GM12864 (cell line): ENCODE results near the gene COA1.

Experiments
- DNase-seq: peaks from one replicate; pipeline ENCODE4 v3.0.0-alpha.2; 2011; ENCODE audit warnings: low read depth
- H3K4me3 ChIP-seq: 2 replicates; pipeline ENCODE4 v1.5.1; 2011; ENCODE audit warnings: mild to moderate bottlenecking, low read depth, low read length, control low read depth
- TF ChIP-seq, protein P1 (sequence below): IDR thresholded peaks from 2 replicates; pipeline ENCODE4 v1.5.1; 2011; ENCODE audit warnings: low read depth, mild to moderate bottlenecking, moderate library complexity, low read length, control low read depth, inconsistent platforms; ENCODE audit errors: missing control alignments

The COA1 gene

DNA sequence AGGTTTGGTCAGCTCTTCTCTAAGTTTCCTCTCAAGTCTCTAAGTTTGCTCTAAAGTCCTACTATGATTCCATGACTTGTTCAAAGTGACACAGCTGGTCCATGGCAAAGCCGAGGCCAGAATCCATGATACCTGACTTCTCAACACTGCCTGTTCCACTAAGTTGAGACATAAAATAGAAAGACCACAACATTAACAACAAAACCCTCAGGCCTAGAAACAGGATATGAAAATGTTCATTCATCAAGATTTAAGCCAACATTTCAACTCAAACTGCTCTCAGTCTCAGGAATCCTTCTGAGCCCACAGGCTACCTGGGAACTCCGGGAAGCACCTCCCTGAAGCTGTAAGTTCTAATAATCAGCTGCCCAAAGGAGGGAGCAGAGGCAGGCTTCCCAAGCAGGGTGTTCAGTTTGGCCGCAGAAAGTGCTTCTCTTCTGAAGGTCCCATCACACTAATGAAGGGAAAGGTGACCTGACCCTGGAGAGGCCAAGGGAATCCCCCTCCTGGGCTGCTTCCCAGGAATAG, 83.6 kb downstream of the COA1 start:
- H3K4me3 ChIP-seq: no peak overlapping the region
- DNase-seq: no peak
- TF ChIP-seq, protein P1, sequence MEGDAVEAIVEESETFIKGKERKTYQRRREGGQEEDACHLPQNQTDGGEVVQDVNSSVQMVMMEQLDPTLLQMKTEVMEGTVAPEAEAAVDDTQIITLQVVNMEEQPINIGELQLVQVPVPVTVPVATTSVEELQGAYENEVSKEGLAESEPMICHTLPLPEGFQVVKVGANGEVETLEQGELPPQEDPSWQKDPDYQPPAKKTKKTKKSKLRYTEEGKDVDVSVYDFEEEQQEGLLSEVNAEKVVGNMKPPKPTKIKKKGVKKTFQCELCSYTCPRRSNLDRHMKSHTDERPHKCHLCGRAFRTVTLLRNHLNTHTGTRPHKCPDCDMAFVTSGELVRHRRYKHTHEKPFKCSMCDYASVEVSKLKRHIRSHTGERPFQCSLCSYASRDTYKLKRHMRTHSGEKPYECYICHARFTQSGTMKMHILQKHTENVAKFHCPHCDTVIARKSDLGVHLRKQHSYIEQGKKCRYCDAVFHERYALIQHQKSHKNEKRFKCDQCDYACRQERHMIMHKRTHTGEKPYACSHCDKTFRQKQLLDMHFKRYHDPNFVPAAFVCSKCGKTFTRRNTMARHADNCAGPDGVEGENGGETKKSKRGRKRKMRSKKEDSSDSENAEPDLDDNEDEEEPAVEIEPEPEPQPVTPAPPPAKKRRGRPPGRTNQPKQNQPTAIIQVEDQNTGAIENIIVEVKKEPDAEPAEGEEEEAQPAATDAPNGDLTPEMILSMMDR: no peak

DNA sequence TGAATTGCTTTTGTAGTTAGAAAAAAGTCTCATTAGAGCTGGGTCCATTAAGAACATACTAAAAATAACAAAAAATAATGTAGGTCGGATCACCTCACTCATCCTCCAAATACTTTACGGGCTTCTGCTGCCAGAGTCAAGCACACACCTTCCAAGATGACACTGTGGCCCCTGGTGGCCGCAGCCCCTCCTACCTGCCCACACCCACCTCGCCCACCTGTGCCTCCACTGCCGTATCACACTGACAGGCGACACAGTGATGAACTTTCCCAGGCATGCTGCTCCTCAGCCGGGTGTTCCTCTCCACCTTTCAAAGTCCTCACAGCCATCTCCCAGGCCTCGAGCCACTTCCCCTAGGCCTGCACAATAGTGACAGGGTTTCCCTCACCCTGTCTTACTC, 85.5 kb downstream of the COA1 start:
- TF ChIP-seq, protein P1: no peak
- no peak for DNase-seq
- no peak overlapping the region for H3K4me3 ChIP-seq

DNA sequence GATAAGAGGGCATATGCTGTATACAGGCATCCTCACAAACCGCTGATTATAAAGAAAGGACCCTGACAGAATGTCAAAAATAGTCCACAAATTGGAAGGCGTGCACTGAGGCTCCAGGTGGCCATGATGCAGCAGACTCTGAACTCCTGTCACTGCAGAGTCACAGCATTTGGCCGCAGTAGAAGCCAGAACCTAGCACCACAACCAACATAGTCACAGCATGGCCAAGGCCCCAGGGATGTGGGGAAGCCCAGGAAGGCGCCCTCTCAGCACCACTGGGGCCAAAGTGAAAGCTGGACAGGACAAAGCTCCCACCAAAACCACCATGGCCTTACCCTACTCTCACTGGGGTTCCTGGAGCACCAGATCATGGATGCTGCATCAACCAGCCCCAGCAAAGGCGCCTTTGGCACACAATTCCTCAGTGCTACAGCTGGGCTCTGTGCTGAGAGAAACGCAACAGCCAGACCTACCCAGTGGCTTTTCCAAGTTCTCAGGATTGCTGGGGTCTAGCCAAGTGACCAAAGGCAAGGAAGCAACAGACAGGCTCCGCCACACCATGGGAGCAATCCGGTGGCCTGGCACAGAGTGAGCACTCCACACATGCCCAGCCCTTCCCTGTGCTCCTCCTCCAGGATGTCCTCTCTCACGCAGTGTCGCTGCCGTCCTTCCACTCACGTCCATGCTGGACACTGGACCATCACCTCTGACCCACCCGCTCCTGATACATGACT, 86.3 kb downstream of the COA1 start:
- TF ChIP-seq, protein P1: no peak
- no peak overlapping the region for H3K4me3 ChIP-seq
- DNase-seq: no peak

DNA sequence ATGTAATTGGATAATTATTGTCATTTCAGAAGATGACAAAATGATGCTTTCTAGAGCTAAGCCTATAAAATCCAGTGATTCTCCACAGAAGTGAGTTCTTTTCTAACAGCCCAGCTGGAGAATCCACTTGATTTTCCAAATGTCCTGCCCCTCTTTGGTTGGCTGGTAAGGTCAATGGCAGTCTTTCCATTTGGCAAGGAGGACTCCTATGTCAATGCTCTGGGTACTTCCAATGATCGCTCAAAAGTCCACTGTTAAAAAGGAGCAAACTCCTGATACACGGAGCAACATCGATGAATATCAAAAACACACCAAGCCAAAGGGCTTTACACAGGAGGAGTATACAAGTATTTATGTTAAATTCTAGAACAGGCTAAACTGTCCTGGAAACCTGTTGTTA, 88.6 kb downstream of the COA1 start:
- TF ChIP-seq, protein P1: no peak
- DNase-seq: no peak
- H3K4me3 ChIP-seq: no peak overlapping the region

DNA sequence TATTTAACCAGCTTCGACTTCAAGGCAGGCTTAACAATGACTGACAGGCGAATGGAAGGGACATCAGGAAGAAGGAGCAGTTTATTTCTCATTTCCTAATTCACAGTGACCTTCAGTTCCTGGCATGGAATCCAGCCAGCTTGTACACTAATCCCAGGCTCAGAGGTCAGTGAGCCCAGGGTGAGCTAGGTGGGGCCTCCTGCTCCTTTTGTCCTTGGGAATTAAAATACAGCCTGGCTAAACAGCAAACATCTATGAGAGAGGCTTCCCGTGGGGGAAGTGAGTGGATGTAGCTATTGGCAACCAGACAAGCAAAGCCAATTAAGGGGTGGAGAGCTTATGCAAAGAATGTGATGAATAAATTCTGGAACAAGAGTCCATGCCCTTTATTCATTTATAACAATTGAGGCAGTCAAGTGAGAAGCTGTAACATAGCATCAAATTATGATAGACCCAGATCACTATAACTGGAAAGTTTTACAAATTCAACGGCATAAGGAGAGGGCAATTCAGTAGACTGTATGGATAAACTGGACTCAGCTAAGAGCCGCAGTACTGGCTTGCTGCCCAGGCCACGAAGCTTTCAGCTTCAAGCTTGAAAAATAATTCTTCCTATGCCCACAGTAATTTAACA, 89.3 kb downstream of the COA1 start:
- no peak overlapping the region for H3K4me3 ChIP-seq
- TF ChIP-seq, protein P1: no peak
- DNase-seq: no peak

DNA sequence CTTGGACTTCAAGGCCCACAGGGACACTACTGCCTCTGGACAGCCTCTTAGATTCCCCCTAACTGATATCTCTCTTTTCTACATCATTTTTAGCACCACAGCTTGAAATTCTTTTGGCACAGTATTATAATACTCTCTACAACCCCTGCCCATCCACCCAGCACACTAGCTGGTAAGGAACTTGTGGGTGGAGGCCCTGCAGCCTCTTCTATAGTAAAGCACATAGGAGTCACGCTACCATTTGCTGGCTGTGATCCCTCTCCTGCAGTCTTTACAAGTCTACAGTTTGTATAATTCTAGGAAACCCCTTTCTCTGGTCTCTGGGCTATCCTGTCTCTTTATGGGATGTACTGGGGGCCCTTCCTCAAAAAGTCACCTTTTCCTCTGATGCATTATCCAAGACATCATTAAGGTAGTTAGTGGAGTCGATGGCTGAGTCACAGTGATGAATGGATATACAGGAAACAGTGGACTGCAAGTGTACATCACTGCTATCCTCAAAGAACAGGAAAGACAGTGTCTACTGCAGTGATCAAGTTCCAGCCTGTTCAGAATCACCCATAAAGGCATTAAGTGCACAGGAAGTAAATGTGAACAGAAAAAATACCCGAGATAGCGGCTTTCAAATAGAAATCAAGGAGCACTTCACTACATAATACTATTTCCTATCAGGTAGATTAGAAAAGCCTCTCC, 92.1 kb downstream of the COA1 start:
- no peak overlapping the region for H3K4me3 ChIP-seq
- TF ChIP-seq, protein P1: no peak
- no peak for DNase-seq
